HFFc6 (cell line): Measurements from ENCODE around the gene KCNQ1. TPM values are rescaled to one million over a fixed set of nuclear protein-coding genes. Genes with fewer than 3 reads are reported as not detected.

Experiments used
- DNase-seq: peaks from one replicate; pipeline ENCODE4 v3.0.0-alpha.2; 2018
- H3K27ac Mint-ChIP-seq: 2 replicates; pipeline ENCODE4 v1.8.0; 2020; ENCODE audit warnings: mild to moderate bottlenecking, mixed read lengths
- H3K27me3 Mint-ChIP-seq: 2 replicates; pipeline ENCODE4 v1.8.0; 2021; ENCODE audit warnings: mild to moderate bottlenecking, moderate library complexity, mixed read lengths; ENCODE audit not compliant: insufficient read depth
- H3K36me3 Mint-ChIP-seq: 2 replicates; pipeline ENCODE4 v1.8.0; 2021; ENCODE audit warnings: low read depth, mixed read lengths
- H3K4me1 Mint-ChIP-seq: 2 replicates; pipeline ENCODE4 v1.8.0; 2020; ENCODE audit warnings: low read depth, mixed read lengths
- H3K4me3 Mint-ChIP-seq: 2 replicates; pipeline ENCODE4 v1.8.0; 2020; ENCODE audit warnings: mild to moderate bottlenecking, moderate library complexity, mixed read lengths
- H3K9me3 Mint-ChIP-seq: 2 replicates; pipeline ENCODE4 v1.8.0; 2020; ENCODE audit warnings: mild to moderate bottlenecking, mixed read lengths
- CTCF ChIP-seq: fragments of 200-600 bp; sonication (generic); IDR thresholded peaks from 2 replicates; pipeline ENCODE4 v1.5.0; 2021; ENCODE audit warnings: antibody characterized with exemption, mild to moderate bottlenecking
- total RNA-seq, 6 experiments: library from RNA; stranded (reverse); fragmentation: NEBNext Ultra II Directional; extraction: Animal tissue kit (Norgen Biotek cat#: 25700); gene quantifications; 2 replicates in 1 of 6; 3 replicates in 5 of 6; pipeline ENCODE4 v1.2.3, GENCODE V29; 2021

The KCNQ1 gene
- total RNA-seq, 6 experiments from 2014 or later, result not detected

DNA sequence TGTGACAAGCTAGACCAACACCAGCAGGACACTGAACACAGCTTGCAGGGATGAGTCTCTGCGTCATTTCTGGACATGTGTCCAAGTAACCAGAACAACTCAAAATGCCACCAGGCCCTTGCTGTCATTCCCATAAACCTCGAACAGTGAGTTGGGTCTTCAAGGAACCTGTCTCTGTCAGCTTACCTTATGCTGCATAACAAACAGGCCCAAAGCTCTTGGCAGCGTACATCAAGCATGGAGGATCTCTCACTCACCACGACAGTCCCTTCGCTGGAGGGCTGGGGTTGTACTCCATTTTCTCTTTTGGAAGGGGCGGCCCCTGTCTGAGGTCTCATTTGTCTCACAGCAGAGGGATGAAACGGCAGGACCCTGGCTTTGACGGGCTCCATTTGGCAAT is 434.0 kb downstream of the KCNQ1 start:
- DNase-seq, result no peak
- peaks cover 5% of the 10 kb centered on the region; the same call in 1 of the 2 replicates for H3K4me1 Mint-ChIP-seq
- no peak overlapping the region for H3K4me3 Mint-ChIP-seq
- no peaks in the 10 kb centered on the region for H3K36me3 Mint-ChIP-seq
- H3K27me3 Mint-ChIP-seq, result peaks cover 59% of the 10 kb centered on the region
- no peak overlapping the region for H3K27ac Mint-ChIP-seq
- TF ChIP-seq CTCF, result no peak
- H3K9me3 Mint-ChIP-seq, result 0 out of 2 replicates have a peak, but pooled peaks cover 3% of the 10 kb centered on the region

GRCh38 chr11:2880646-2881045 is 435.8 kb downstream of the KCNQ1 start:
- H3K4me1 Mint-ChIP-seq, result peaks cover 5% of the 10 kb centered on the region; the same call in 1 of the 2 replicates
- 0 out of 2 replicates have a peak, but pooled peaks cover 3% of the 10 kb centered on the region for H3K9me3 Mint-ChIP-seq
- no peak for DNase-seq
- peaks cover 55% of the 10 kb centered on the region for H3K27me3 Mint-ChIP-seq
- no peak overlapping the region for H3K4me3 Mint-ChIP-seq
- TF ChIP-seq CTCF, result no peak
- no peak overlapping the region for H3K27ac Mint-ChIP-seq
- H3K36me3 Mint-ChIP-seq, result no peaks in the 10 kb centered on the region

GRCh38 chr11:2881076-2881980 is 436.5 kb downstream of the KCNQ1 start:
- H3K4me1 Mint-ChIP-seq, result peaks cover 5% of the 10 kb centered on the region; the same call in 1 of the 2 replicates
- H3K27ac Mint-ChIP-seq, result no peak overlapping the region
- H3K9me3 Mint-ChIP-seq, result 0 out of 2 replicates have a peak, but pooled peaks cover 3% of the 10 kb centered on the region
- H3K27me3 Mint-ChIP-seq, result peaks cover 53% of the 10 kb centered on the region
- DNase-seq, result no peak
- H3K4me3 Mint-ChIP-seq, result no peak overlapping the region
- H3K36me3 Mint-ChIP-seq, result no peaks in the 10 kb centered on the region
- no peak for TF ChIP-seq CTCF

- peaks cover 49% of the 10 kb centered on the region for H3K27me3 Mint-ChIP-seq
- peaks cover 5% of the 10 kb centered on the region; the same call in 1 of the 2 replicates for H3K4me1 Mint-ChIP-seq
- H3K27ac Mint-ChIP-seq, result no peak overlapping the region
- H3K4me3 Mint-ChIP-seq, result no peak overlapping the region
- H3K36me3 Mint-ChIP-seq, result no peaks in the 10 kb centered on the region
- no peak for DNase-seq
- 0 out of 2 replicates have a peak, but pooled peaks cover 3% of the 10 kb centered on the region for H3K9me3 Mint-ChIP-seq
- no peak for TF ChIP-seq CTCF
These were observed 437.2 kb downstream of the KCNQ1 start for GRCh38 chr11:2881981-2882375.

- Mint-ChIP-seq H3K27ac (no peak overlapping the region), H3K4me1 (peaks cover 2% of the 10 kb centered on the region; the same call in 1 of the 2 replicates), H3K27me3 (peaks cover 43% of the 10 kb centered on the region), H3K36me3 (no peaks in the 10 kb centered on the region), H3K9me3 (0 out of 2 replicates have a peak, but pooled peaks cover 3% of the 10 kb centered on the region), H3K4me3 (no peak overlapping the region)
- TF ChIP-seq CTCF, result no peak
- no peak for DNase-seq
These were observed 437.7 kb downstream of the KCNQ1 start for GRCh38 chr11:2882396-2883110.
